Measurements from ENCODE around the gene CDC26. TPM values are rescaled to one million over a fixed set of nuclear protein-coding genes. Genes with fewer than 3 reads are reported as not detected.
A peak's percentile ranks its signal among the peaks of the same experiment; 100 is the strongest.

The CDC26 gene
- total RNA-seq (25.5 TPM), polyA plus RNA-seq (35.2 TPM)

DNA sequence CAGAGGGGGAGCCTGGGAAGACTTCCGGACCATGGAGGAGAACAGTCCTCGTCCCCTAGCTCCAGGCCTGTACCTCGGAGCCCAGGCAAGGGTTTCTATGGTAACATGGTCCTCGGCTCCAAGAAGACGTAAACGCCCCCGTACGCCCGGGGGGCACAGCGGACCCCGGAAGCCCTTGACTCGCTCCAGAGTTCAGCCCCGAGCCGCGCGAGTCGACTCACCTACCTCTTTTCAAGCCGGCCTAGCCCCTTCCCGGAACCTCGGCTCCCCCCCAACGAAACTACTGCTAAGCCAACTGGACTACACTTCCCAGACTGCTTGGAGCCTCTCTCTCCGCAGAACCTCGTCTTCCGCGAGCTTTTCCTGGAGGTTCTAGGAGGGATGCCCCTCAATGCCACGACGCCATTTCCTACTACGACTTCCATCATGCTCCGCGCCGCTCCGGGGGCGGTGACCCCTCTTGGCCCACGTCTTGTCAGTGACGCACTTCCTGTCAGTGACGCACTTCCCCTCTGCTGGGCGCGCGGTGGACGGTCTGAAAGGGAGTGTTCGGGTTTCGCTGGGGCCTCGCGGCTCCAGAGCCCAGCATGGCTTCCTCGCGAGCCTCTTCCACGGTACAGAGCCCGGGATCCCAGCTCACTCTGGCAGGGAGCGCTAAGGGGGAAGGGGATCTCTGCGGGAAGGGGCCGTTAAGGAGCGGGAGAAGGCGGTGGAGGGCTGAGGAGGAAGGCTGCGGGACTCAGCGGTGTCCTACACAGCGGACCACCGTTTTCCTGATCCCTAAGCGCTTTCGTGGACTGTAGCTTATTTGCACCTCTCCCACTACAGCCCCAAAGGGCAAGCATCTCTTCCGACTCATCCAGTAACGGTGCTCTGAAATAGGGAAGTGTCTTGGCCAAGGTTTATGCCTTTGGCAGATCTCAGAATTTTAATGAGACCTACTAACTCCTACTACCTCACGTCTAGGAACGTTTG is at the start of gene CDC26, which contains the start of gene PRPF4:
Gene CDC26 (minus strand): TSS at position 416 of the 975 bp plus-strand sequence. CDS start 3,065 bp downstream, outside the sequence.
Gene PRPF4 (plus strand): TSS at position 502 of the 975 bp plus-strand sequence. CDS start 86 bp downstream, at position 588.
- peak; percentile 96 for DNase-seq (ENCODE audit: extremely low spot score)
- Histone ChIP-seq H3K4me3 (ENCODE audit: low read depth, low read length) (peak within 1 kb of the TSS; percentile 71), H3K4me1 (ENCODE audit: insufficient read depth) (no peaks in the 10 kb centered on the region), H3K27ac (ENCODE audit: low read depth) (peak within 1 kb of the TSS; percentile 90), H3K36me3 (ENCODE audit: insufficient read depth) (peaks cover 7% of the 10 kb centered on the region)
- under 1% methylated on average over 63 of the region's 63 CpGs for WGBS

DNA sequence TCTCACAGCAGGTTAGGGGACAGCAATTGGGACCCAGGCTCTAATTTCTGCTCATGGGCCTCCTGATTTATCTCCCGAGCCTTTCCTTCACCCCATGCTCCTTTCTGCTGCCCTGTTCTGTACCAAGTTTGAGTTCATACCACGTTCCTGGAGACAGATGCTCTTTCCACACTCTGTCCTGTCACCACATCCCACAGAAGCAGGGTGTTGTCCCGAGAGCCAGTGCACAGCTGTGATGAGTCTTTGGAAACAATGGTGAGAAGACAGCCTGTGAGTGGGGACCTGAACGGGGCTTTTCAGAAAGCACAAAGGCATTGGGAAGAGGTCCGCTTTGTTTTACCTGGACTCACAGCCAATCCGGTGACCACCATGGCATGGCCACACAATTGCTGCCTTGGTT is 47.3 kb upstream of the CDC26 start:
- 78% methylated on average over 6 of the region's 6 CpGs for WGBS
- Histone ChIP-seq H3K36me3 (ENCODE audit: insufficient read depth) (no peaks in the 10 kb centered on the region), H3K4me3 (ENCODE audit: low read depth, low read length) (no peak overlapping the region)

DNA sequence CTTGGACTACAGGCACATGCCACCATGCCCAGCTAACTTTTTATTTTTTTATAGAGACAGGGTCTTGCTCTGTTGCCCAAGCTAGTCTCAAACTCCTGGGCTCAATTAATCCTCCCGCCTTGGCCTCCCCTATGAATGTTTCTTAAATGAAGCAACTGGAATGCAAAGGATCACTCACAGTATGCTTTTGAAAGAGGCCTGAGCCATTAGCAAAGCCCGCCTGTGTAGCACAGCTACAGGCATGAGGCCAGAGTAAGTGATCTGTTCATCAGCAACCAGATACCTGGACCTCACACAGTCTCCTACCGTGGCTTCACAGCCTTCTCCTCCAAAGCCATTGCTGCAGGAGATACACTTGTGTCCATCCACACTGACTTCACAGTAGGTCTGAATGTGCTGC is 44.7 kb upstream of the CDC26 start:
- DNase-seq (ENCODE audit: extremely low spot score), result no peak
- Histone ChIP-seq H3K4me3 (ENCODE audit: low read depth, low read length) (no peak overlapping the region), H3K4me1 (ENCODE audit: insufficient read depth) (no peaks in the 10 kb centered on the region), H3K36me3 (ENCODE audit: insufficient read depth) (no peaks in the 10 kb centered on the region), H3K27ac (ENCODE audit: low read depth) (no peak overlapping the region)
- WGBS, result 89% methylated on average over 3 of the region's 3 CpGs

More for the DNA sequence above, 47.3 kb upstream of the CDC26 start:
- Histone ChIP-seq H3K4me1 (ENCODE audit: insufficient read depth) (no peaks in the 10 kb centered on the region), H3K27ac (ENCODE audit: low read depth) (no peak overlapping the region)
- DNase-seq (ENCODE audit: extremely low spot score), result no peak

DNA sequence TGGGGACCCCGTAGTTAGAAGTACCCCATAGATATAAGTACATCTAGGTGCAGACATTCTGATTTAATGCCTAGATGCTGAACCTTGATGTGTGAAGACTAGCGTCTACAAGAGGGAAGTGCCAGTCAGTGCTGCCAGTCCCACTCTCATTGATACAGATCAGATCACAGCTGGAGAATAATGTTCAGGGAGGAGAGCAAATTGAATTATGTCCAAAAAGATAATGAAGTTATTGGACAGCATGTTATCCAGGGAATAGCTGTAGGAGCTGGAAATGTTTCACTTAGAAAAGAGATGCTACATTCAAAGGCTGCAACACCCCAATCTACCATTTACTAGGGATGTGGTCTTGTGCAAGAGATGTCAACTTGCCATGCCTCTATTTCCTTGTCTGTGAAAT is 43.7 kb upstream of the CDC26 start:
- DNase-seq (ENCODE audit: extremely low spot score), result no peak
- no peak overlapping the region for H3K27ac ChIP-seq (ENCODE audit: low read depth)
- H3K4me3 ChIP-seq (ENCODE audit: low read depth, low read length), result no peak overlapping the region
- no peaks in the 10 kb centered on the region for H3K4me1 ChIP-seq (ENCODE audit: insufficient read depth)
- no peaks in the 10 kb centered on the region for H3K36me3 ChIP-seq (ENCODE audit: insufficient read depth)
- 93% methylated on average over 2 of the region's 2 CpGs for WGBS

DNA sequence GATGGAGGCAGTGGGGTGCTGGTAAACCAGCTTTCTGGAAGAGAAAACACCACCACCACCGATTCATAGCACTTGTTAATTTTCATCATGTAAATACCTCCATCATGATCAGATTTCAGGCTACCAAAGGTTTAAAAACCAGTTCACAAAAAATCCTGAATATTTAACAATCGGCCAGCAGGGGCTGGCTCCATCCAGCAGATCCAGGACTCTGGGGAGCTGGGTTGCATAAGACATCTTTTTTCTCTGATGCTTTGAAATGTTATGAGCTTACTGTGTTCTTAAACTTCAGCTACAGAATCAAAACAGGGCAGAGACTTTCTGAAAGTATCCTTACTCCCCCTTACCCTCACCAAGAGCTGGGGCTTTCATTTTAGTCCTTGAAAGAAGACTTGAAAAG is 42.4 kb upstream of the CDC26 start:
- WGBS, result 71% methylated on average over 2 of the region's 2 CpGs
- no peak overlapping the region for H3K4me3 ChIP-seq (ENCODE audit: low read depth, low read length)
- no peaks in the 10 kb centered on the region for H3K36me3 ChIP-seq (ENCODE audit: insufficient read depth)
- no peak for DNase-seq (ENCODE audit: extremely low spot score)
- H3K4me1 ChIP-seq (ENCODE audit: insufficient read depth), result no peaks in the 10 kb centered on the region
- H3K27ac ChIP-seq (ENCODE audit: low read depth), result no peak overlapping the region

DNA sequence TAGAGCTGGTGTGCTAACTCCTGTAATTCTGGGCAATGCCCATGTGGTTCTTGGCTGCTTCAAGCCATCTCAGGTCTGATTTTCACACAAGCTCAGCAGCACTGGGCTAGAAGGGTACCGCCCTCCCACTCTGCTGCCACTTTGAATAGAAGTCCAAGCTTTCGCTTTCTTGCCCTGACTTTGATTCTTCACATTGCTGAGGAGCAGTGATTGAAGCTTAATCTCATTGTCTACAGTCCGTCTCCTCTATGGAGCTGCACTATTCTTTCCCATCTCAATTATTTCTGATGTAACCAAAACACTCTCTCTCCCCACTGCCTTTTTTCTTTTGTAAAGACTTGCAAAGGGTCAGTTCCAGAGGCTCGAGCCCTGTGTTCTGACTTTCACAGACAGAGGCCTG is 40.7 kb upstream of the CDC26 start:
- 94% methylated on average over 4 of the region's 4 CpGs for WGBS
- H3K4me3 ChIP-seq (ENCODE audit: low read depth, low read length), result no peak overlapping the region
- H3K27ac ChIP-seq (ENCODE audit: low read depth), result no peak overlapping the region

DNA sequence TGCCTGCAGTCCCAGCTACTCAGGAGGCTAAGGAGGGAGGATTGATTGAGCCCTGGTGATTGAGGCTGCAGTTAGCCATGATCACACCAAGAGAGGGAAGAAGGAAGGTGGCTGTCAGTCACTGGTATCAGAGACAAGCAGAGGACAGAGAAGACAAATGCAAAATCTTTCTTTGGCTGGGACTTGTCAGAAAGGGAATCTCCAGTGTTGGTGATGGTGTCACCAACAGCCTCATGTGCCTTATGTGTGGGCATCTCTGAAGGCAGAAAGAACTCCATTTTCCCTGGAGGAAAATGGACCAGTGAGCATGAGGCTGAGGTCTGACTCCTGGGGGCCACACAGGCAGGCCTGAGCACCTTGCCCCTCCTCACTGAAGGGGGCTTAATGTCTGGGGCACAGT is 39.9 kb upstream of the CDC26 start:
- H3K27ac ChIP-seq (ENCODE audit: low read depth), result no peak overlapping the region

More for the DNA sequence above, 40.7 kb upstream of the CDC26 start:
- Histone ChIP-seq H3K36me3 (ENCODE audit: insufficient read depth) (no peaks in the 10 kb centered on the region), H3K4me1 (ENCODE audit: insufficient read depth) (no peaks in the 10 kb centered on the region)
- DNase-seq (ENCODE audit: extremely low spot score), result no peak

DNA sequence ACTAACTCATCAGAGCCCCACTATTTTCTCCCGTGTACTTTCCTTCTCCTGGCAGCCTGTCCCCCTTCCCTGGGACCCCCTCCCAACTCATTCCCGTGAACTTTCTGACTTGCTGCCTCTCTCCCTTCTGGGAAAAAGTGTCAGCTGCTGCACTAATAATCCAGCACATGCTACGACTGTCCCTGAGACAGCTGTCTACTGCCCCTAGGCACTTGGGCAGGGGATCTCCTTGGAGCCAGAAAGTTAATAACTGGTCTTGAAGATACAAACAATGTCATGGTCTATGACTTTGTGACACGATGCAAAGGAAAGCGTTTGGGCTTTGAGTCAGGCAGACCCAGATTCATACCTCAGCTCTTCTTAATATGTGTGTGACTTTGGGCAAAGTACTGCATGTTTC is 37.9 kb upstream of the CDC26 start:
- H3K4me3 ChIP-seq (ENCODE audit: low read depth, low read length), result no peak overlapping the region
- H3K27ac ChIP-seq (ENCODE audit: low read depth), result no peak overlapping the region
- no peaks in the 10 kb centered on the region for H3K36me3 ChIP-seq (ENCODE audit: insufficient read depth)
- WGBS, result 56% methylated on average over 5 of the region's 5 CpGs
- DNase-seq (ENCODE audit: extremely low spot score), result no peak
- no peaks in the 10 kb centered on the region for H3K4me1 ChIP-seq (ENCODE audit: insufficient read depth)

More for the DNA sequence above, 39.9 kb upstream of the CDC26 start:
- no peaks in the 10 kb centered on the region for H3K36me3 ChIP-seq (ENCODE audit: insufficient read depth)
- no peak for DNase-seq (ENCODE audit: extremely low spot score)
- H3K4me3 ChIP-seq (ENCODE audit: low read depth, low read length), result no peak overlapping the region
- no peaks in the 10 kb centered on the region for H3K4me1 ChIP-seq (ENCODE audit: insufficient read depth)

DNA sequence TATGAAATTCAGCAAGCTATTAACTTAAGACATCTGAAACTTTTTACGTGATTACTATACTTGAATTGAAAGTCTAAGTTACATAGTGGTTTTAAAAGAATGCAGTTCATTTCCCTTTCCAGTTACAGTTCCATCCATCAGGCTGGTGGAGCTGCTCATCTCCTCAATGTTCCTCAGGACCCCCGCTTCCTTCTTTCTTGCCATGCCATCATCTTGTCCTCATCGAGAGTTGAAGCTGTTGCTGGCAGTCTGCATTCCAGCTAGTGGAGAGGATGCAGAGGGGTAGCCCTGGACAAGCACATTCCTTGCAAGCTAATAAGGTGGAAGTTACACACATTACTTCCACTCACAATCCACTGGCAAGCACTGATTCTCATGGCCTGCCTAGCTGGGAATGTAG is 36.6 kb upstream of the CDC26 start:
- Histone ChIP-seq H3K4me3 (ENCODE audit: low read depth, low read length) (no peak overlapping the region), H3K36me3 (ENCODE audit: insufficient read depth) (no peaks in the 10 kb centered on the region), H3K27ac (ENCODE audit: low read depth) (no peak overlapping the region), H3K4me1 (ENCODE audit: insufficient read depth) (no peaks in the 10 kb centered on the region)
- DNase-seq (ENCODE audit: extremely low spot score), result no peak
- WGBS, result 80% methylated on average over 3 of the region's 3 CpGs

DNA sequence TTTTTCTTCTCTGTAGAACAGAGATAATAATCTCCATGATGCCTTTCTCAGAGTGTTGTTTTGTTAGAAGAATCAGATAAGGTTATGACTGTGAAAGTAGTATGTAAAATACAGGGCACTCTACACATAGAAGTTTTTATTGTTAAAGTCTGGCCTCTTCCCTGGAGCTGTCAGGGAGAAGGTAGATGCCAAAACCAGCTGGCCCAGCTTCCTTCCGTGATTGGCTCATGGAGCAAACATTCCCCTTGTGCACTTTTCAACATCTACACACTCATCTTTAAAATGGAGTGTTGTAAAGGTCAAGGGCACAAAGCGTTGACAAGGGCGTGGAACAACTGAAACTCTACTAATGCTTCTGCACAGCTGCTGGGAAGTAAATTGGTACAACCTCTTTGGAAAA is 35.2 kb upstream of the CDC26 start:
- 48% methylated on average over 3 of the region's 3 CpGs for WGBS
- no peak overlapping the region for H3K27ac ChIP-seq (ENCODE audit: low read depth)
- H3K36me3 ChIP-seq (ENCODE audit: insufficient read depth), result no peaks in the 10 kb centered on the region
- H3K4me1 ChIP-seq (ENCODE audit: insufficient read depth), result no peaks in the 10 kb centered on the region
- H3K4me3 ChIP-seq (ENCODE audit: low read depth, low read length), result no peak overlapping the region
- DNase-seq (ENCODE audit: extremely low spot score), result no peak

DNA sequence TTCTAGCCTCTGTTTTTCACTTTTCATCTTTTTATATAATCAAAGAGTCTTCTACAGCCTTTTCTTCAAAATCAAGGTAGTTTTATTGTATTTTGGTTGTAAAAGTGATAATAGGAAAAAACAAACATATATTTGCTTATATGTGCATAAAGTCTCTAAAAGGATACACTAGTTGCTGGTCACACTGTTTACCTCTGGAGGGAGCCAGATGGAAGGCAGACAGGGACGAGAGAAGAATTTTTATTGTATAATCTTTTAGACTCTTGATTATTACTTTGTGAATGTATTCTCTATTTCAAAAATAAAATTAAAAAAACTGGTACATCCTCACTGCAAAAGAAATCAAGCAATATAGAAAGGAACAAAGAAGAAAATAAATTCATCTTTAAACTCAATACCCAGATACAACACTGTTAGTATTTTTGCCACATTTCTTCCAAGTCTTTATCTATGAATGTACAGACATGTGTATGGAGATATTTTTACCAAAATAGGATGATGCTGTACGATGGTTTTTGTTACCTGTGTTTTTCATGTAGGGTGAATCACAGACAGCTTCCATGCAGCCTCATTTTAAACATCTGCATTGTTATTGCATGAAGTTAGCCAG is 33.9 kb upstream of the CDC26 start:
- 4% methylated on average over 2 of the region's 2 CpGs for WGBS
- Histone ChIP-seq H3K4me3 (ENCODE audit: low read depth, low read length) (no peak overlapping the region), H3K4me1 (ENCODE audit: insufficient read depth) (no peaks in the 10 kb centered on the region), H3K36me3 (ENCODE audit: insufficient read depth) (no peaks in the 10 kb centered on the region), H3K27ac (ENCODE audit: low read depth) (no peak overlapping the region)
- no peak for DNase-seq (ENCODE audit: extremely low spot score)

DNA sequence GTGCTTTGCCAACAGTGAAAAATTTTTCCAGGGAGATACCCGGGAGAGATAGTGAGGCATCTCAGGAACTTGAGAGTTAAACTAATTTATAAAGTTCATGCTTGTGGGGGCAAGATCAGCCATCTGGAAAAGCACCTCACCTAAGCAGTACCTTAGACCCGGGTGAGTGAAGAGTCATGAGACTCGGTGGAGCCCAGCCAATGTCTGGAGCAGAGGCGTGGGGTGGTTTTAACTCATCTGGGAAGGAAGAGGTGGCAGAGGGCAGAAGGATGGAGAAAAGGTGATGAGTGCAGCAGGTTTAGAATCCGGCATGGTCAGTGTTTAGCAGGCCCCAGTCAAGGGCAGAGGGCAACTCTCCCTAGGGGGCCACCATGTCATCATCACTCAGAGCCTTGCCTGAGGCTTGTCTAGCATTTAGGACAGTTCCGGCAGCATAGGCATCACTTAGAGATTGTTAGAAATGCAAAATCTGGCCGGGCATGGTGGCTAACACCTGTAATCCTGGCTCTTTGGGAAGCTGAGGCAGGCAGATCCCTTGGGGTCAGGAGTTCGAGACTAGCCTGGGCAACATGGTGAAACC is 32.1 kb upstream of the CDC26 start:
- H3K4me1 ChIP-seq (ENCODE audit: insufficient read depth), result no peaks in the 10 kb centered on the region
- no peaks in the 10 kb centered on the region for H3K36me3 ChIP-seq (ENCODE audit: insufficient read depth)
- H3K4me3 ChIP-seq (ENCODE audit: low read depth, low read length), result no peak overlapping the region
- WGBS, result 59% methylated on average over 8 of the region's 8 CpGs
- no peak overlapping the region for H3K27ac ChIP-seq (ENCODE audit: low read depth)
- DNase-seq (ENCODE audit: extremely low spot score), result no peak

DNA sequence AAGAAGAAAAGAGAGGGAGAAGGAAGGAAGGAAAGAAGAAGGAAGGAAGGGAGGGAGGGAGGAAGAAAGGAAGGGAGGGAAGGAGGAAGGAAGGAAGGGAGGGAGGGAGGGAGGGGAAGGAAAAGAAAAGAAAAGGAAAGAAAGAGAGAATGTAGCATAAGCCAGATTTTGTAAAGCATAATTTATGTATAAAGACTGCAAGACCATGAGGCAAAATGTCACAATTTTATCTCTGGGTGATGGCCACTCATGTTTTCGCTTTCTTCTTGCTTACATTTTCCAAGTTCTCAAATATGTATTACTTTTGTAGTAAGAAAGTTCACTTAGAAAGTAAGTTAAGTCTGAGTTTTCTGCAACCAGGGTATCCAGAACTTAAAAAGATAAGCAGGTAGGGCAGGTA is 31.2 kb upstream of the CDC26 start:
- no peaks in the 10 kb centered on the region for H3K36me3 ChIP-seq (ENCODE audit: insufficient read depth)
- DNase-seq (ENCODE audit: extremely low spot score), result no peak
- WGBS, result 86% methylated on average over 1 of the region's 1 CpG
- no peak overlapping the region for H3K27ac ChIP-seq (ENCODE audit: low read depth)
- no peaks in the 10 kb centered on the region for H3K4me1 ChIP-seq (ENCODE audit: insufficient read depth)
- H3K4me3 ChIP-seq (ENCODE audit: low read depth, low read length), result no peak overlapping the region

Data from urinary bladder (tissue), 4 donors.